Measurements from ENCODE around the gene SF3B4.

The SF3B4 gene

DNA sequence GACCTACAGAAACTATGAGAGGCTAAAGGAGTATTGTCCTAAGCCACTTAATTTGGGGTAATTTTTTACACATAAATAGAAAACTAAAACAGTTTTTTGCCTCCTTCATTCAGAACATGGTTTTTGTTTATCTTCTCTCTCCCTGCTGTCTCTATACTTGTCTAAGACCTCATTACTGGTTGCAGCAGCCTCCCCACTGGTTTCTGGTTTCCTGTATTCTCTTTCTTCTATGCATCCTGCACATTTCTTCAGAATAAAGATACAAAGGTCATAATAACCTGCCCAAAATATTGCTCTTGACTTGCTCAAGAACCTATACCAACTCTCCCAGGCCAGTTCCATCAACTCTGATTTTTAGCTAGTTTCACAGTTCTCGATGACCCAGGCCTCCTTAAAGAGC is 48.0 kb downstream of the SF3B4 start:
- Histone ChIP-seq H3K27ac (ENCODE audit: low read length) (no peak overlapping the region), H3K27me3 (ENCODE audit: control insufficient read depth in 1 of 2, insufficient read depth in 2 of 2, low read length in 2 of 2) (no peaks in the 10 kb centered on the region), H3K9ac (ENCODE audit: low read length in 2 of 2) (no peak overlapping the region), H3K36me3 (ENCODE audit: control insufficient read depth in 2 of 2, insufficient read depth in 2 of 2, low read length in 2 of 2) (no peaks in the 10 kb centered on the region), H3K4me1 (ENCODE audit: control insufficient read depth, insufficient read depth, low read length) (peaks cover 2% of the 10 kb centered on the region), H3K4me3 (ENCODE audit: low read length in 2 of 2) (no peak overlapping the region), H3K9me3 (ENCODE audit: control insufficient read depth in 2 of 2, low read length in 2 of 2) (no peaks in the 10 kb centered on the region)

DNA sequence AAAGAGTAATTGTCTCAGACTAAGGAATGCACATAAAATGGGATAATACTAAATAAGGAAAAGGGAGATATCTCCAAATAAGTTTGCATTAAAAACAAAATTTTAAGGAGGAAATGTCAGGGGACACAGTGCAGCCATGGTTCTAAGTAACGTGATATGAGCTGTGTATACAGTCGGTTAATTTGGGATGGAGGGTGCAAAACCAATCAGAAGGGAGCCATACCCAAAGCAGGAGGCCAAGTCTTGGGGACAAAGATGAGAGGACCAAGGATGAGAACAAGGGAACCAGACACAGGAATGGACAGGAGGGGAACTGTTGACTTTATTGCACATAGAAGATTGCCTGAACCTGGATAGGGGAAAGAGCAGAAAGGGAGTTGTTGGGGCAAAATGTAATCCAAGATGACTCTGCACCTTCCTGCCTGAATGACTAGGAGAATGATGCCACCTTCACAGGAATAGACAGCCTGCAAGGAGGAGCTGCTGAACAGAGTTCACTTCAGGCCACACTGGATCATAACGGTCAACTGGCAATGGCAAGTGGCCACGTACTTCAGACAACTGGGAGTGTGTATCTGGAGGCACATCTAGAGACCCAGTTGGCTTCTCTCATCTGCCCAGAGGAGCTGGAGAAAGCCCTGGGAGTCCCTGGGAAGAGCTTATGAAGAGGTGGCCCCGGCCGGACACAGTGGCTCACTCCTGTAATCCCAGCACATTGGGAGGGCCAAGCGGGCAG is 50.2 kb downstream of the SF3B4 start:
- H3K27ac ChIP-seq (ENCODE audit: low read length), result no peak overlapping the region
- no peak overlapping the region for H3K9ac ChIP-seq (ENCODE audit: low read length in 2 of 2)
- H3K4me1 ChIP-seq (ENCODE audit: control insufficient read depth, insufficient read depth, low read length), result no peaks in the 10 kb centered on the region
- H3K9me3 ChIP-seq (ENCODE audit: control insufficient read depth in 2 of 2, low read length in 2 of 2), result no peaks in the 10 kb centered on the region
- no peak overlapping the region for H3K4me3 ChIP-seq (ENCODE audit: low read length in 2 of 2)
- H3K27me3 ChIP-seq (ENCODE audit: control insufficient read depth in 1 of 2, insufficient read depth in 2 of 2, low read length in 2 of 2), result no peaks in the 10 kb centered on the region
- H3K36me3 ChIP-seq (ENCODE audit: control insufficient read depth in 2 of 2, insufficient read depth in 2 of 2, low read length in 2 of 2), result no peaks in the 10 kb centered on the region
